Measurements from ENCODE around the gene TSPAN5.
A peak's percentile ranks its signal among the peaks of the same experiment; 100 is the strongest.
"Not testable (repeated sequence)": the region's sequence is repeated elsewhere in the genome, so short reads cannot be mapped to it uniquely, and the experiment has no call there.

The TSPAN5 gene

GRCh38 chr4:98479590-98479989 lies 178.8 kb downstream of the TSPAN5 start:
- H3K36me3 ChIP-seq (ENCODE audit: control insufficient read depth in 2 of 2, insufficient read depth in 1 of 2, low read length in 2 of 2); POLR2A ChIA-PET; H3K27ac ChIP-seq (ENCODE audit: extremely low read depth, low read depth, low read length); H3K4me3 ChIP-seq (ENCODE audit: low read depth, low read length); H3K4me1 ChIP-seq (ENCODE audit: control insufficient read depth, insufficient read depth, low read length); CTCF ChIA-PET; H3K9me3 ChIP-seq (ENCODE audit: control insufficient read depth, insufficient read depth, low read depth, low read length): not testable (repeated sequence)

GRCh38 chr4:98476891-98477290 lies 181.5 kb downstream of the TSPAN5 start:
- no peak for TF ChIP-seq KLF1 (tag by site-specific recombination; IDR thresholded peaks at IDR 0.05)
- TF ChIP-seq ZIC2 (tag by site-specific recombination; IDR thresholded peaks at IDR 0.05): peak; percentile 70
- TF ChIP-seq ZNF423 (tag by site-specific recombination; IDR thresholded peaks at IDR 0.05): peak; percentile 83
- no peak for TF ChIP-seq ZNF239 (tag by site-specific recombination; IDR thresholded peaks at IDR 0.05)
- TF ChIP-seq PRDM6 (tag by site-specific recombination; IDR thresholded peaks at IDR 0.05): peak; percentile 20; the same call in 1 of the 2 replicates
- no peak for TF ChIP-seq ZNF416 (tag by site-specific recombination; IDR thresholded peaks at IDR 0.05)
- TF ChIP-seq GLIS1 (tag by site-specific recombination; IDR thresholded peaks at IDR 0.05): peak; percentile 30; the same call in 1 of the 2 replicates
- no peak for TF ChIP-seq ZNF580 (tag by site-specific recombination; IDR thresholded peaks at IDR 0.05)
- no peak for TF ChIP-seq ZBTB44 (tag by site-specific recombination; IDR thresholded peaks at IDR 0.05)
- peak; percentile 42 for TF ChIP-seq ZBTB8A (tag by site-specific recombination; IDR thresholded peaks at IDR 0.05)
- no peak for TF ChIP-seq KLF7 (tag by site-specific recombination; IDR thresholded peaks at IDR 0.05; ENCODE audit: borderline replicate concordance)
- no peak for TF ChIP-seq REST (tag by site-specific recombination; IDR thresholded peaks at IDR 0.05)
- H3K36me3 ChIP-seq (ENCODE audit: control insufficient read depth in 2 of 2, insufficient read depth in 1 of 2, low read length in 2 of 2): peaks cover 0 to 7% of the 10 kb centered on the region in 2 experiments; a peak in 1 of 3 replicates
- no peaks in the 10 kb centered on the region for H3K9me3 ChIP-seq (ENCODE audit: control insufficient read depth, insufficient read depth, low read depth, low read length)
- CTCF ChIA-PET: interaction anchor here (2.1 kb wide), 1 partner anchor 9 kb away, joined by 8 read pairs; no protein-coding TSS in a partner anchor
- H3K4me3 ChIP-seq (ENCODE audit: low read depth, low read length): no peak overlapping the region
- H3K4me1 ChIP-seq (ENCODE audit: control insufficient read depth, insufficient read depth, low read length): peaks cover 3% of the 10 kb centered on the region; the same call in 1 of the 2 replicates
- no peak overlapping the region for H3K27ac ChIP-seq (ENCODE audit: extremely low read depth, low read depth, low read length)
- POLR2A ChIA-PET: no interaction called here

GRCh38 chr4:98474408-98474844 lies 184.0 kb downstream of the TSPAN5 start:
- Histone ChIP-seq H3K27ac (ENCODE audit: extremely low read depth, low read depth, low read length) (no peak overlapping the region), H3K4me3 (ENCODE audit: low read depth, low read length) (no peak overlapping the region), H3K36me3 (ENCODE audit: control insufficient read depth in 2 of 2, insufficient read depth in 1 of 2, low read length in 2 of 2) (peaks cover 0 to 16% of the 10 kb centered on the region in 2 experiments; a peak in 1 of 3 replicates), H3K4me1 (ENCODE audit: control insufficient read depth, insufficient read depth, low read length) (peaks cover 3% of the 10 kb centered on the region; the same call in 1 of the 2 replicates), H3K9me3 (ENCODE audit: control insufficient read depth, insufficient read depth, low read depth, low read length) (no peaks in the 10 kb centered on the region)
- ChIA-PET POLR2A (no interaction called here), CTCF (interaction anchor here (0.6 kb wide), 1 partner anchor 149 kb away, joined by 3 read pairs; no protein-coding TSS in a partner anchor)
- TF ChIP-seq PATZ1 (tag by site-specific recombination; IDR thresholded peaks at IDR 0.05): no peak
- TF ChIP-seq GLIS1 (tag by site-specific recombination; IDR thresholded peaks at IDR 0.05): peak; percentile 35; the same call in 1 of the 2 replicates
- TF ChIP-seq PRDM2 (tag by site-specific recombination; IDR thresholded peaks at IDR 0.05; ENCODE audit: borderline replicate concordance): no peak
- TF ChIP-seq ZNF423 (tag by site-specific recombination; IDR thresholded peaks at IDR 0.05): no peak
- no peak for TF ChIP-seq RBAK (tag by site-specific recombination; IDR thresholded peaks at IDR 0.05)

Data from HEK293 (cell line).